Peyer's patch (tissue), 4 donors: ENCODE data around the gene NDUFA13.

ENCODE experiments used
- POLR2A ChIP-seq, 2 donors: fragments of 450-650 bp; IDR thresholded peaks; one replicate each; pipeline ENCODE4 v1.5.1; 2017; ENCODE audit warnings: antibody characterized with exemption in 2 of 2, mild to moderate bottlenecking in 2 of 2, moderate library complexity in 2 of 2
- TF ChIP-seq, protein P1 (sequence below), 6 experiments: fragments of 450-650 bp in 4 of 6; fragments of 200-600 bp in 2 of 6; sonication (generic) in 1 of 6; IDR thresholded peaks; one replicate each; pipeline ENCODE4 v1.5.1; 2017 to 2019; ENCODE audit warnings: antibody characterized with exemption in 6 of 6, mild to moderate bottlenecking in 3 of 6, moderate library complexity in 1 of 6

DNA sequence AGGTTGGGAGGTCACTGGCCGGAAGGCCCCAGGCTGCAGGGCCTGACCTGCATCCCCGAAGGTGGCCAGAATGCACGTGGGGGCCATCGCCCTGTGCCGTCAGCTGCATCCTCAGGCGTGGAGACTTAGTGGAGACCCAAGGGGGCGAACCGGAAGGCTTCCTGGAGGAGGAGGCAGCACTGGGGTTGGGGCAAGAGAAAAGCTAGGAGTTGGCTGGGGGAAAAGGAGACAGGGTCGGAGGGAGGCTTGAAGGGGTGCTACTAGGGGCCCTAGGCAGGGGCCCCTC, 11.3 kb downstream of the NDUFA13 start:
- TF ChIP-seq, protein P1, sequence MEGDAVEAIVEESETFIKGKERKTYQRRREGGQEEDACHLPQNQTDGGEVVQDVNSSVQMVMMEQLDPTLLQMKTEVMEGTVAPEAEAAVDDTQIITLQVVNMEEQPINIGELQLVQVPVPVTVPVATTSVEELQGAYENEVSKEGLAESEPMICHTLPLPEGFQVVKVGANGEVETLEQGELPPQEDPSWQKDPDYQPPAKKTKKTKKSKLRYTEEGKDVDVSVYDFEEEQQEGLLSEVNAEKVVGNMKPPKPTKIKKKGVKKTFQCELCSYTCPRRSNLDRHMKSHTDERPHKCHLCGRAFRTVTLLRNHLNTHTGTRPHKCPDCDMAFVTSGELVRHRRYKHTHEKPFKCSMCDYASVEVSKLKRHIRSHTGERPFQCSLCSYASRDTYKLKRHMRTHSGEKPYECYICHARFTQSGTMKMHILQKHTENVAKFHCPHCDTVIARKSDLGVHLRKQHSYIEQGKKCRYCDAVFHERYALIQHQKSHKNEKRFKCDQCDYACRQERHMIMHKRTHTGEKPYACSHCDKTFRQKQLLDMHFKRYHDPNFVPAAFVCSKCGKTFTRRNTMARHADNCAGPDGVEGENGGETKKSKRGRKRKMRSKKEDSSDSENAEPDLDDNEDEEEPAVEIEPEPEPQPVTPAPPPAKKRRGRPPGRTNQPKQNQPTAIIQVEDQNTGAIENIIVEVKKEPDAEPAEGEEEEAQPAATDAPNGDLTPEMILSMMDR (IDR thresholded peaks at IDR 0.05) = no peak
- no peak for TF ChIP-seq POLR2A (IDR thresholded peaks at IDR 0.05)
